ENCODE results near the gene C19orf44. TPM values are rescaled to one million over a fixed set of nuclear protein-coding genes. Genes with fewer than 3 reads are reported as not detected.

The C19orf44 gene
- total RNA-seq, 4 donors from 2014 or later, result 8.6 to 12.0 (median 10.6) TPM

- no peaks in the 10 kb centered on the region for H3K9me3 ChIP-seq
- intact Hi-C loops (cut with DNase I), result no loop called here
- H3K27me3 ChIP-seq, result no peaks in the 10 kb centered on the region
- no peak overlapping the region for H3K4me3 ChIP-seq (replicated peaks in 1 of 3)
- DNase-seq, result no peak
- H3K27ac ChIP-seq, result no peak overlapping the region
- H3K36me3 ChIP-seq, result peaks cover 87 to 91% of the 10 kb centered on the region in 2 donors
- TF ChIP-seq POLR2A (IDR thresholded peaks at IDR 0.05) (no peak), CTCF (IDR thresholded peaks at IDR 0.05) (no peak)
- H3K4me1 ChIP-seq, result no peaks in the 10 kb centered on the region
- 94 to 98% methylated on average over 20 of the region's 29 CpGs for WGBS, 2 donors
Measured at GRCh38 chr19:16525751-16526481, 29.7 kb downstream of the C19orf44 start.

GRCh38 chr19:16527334-16527935, 31.2 kb downstream of the C19orf44 start:
- Histone ChIP-seq H3K27ac (no peak overlapping the region), H3K27me3 (no peaks in the 10 kb centered on the region), H3K9me3 (no peaks in the 10 kb centered on the region), H3K4me3 (replicated peaks in 1 of 3) (no peak overlapping the region), H3K36me3 (peaks cover 90 to 95% of the 10 kb centered on the region in 2 donors), H3K4me1 (no peaks in the 10 kb centered on the region)
- 78 to 81% methylated on average over 12 to 14 of the region's 14 CpGs for WGBS, 2 donors
- intact Hi-C loops (cut with DNase I), result no loop called here
- no peak for DNase-seq
- TF ChIP-seq POLR2A (IDR thresholded peaks at IDR 0.05), result no peak
- TF ChIP-seq CTCF (IDR thresholded peaks at IDR 0.05), result no peak

GRCh38 chr19:16527971-16528521, 31.9 kb downstream of the C19orf44 start:
- H3K4me3 ChIP-seq (replicated peaks in 1 of 3), result no peak overlapping the region
- no peaks in the 10 kb centered on the region for H3K4me1 ChIP-seq
- no peaks in the 10 kb centered on the region for H3K9me3 ChIP-seq
- no peak overlapping the region for H3K27ac ChIP-seq
- WGBS, 2 donors, result 87 to 89% methylated on average over 3 to 11 of the region's 12 CpGs
- intact Hi-C loops (cut with DNase I), result no loop called here
- peaks cover 90 to 95% of the 10 kb centered on the region in 2 donors for H3K36me3 ChIP-seq
- DNase-seq, result no peak
- no peak for TF ChIP-seq POLR2A (IDR thresholded peaks at IDR 0.05)
- TF ChIP-seq CTCF (IDR thresholded peaks at IDR 0.05), result peak in 1 of 6 experiments; percentile 10
- H3K27me3 ChIP-seq, result no peaks in the 10 kb centered on the region

- TF ChIP-seq CTCF (IDR thresholded peaks at IDR 0.05), result no peak
- TF ChIP-seq POLR2A (IDR thresholded peaks at IDR 0.05), result no peak
- H3K27ac ChIP-seq, result no peak overlapping the region
- H3K36me3 ChIP-seq, result peaks cover 91 to 94% of the 10 kb centered on the region in 2 donors
- no peaks in the 10 kb centered on the region for H3K4me1 ChIP-seq
- intact Hi-C loops (cut with DNase I), result no loop called here
- no peak overlapping the region for H3K4me3 ChIP-seq (replicated peaks in 1 of 3)
- 92 to 95% methylated on average over 11 to 23 of the region's 25 CpGs for WGBS, 2 donors
- no peaks in the 10 kb centered on the region for H3K27me3 ChIP-seq
- H3K9me3 ChIP-seq, result no peaks in the 10 kb centered on the region
- no peak for DNase-seq
Measured at GRCh38 chr19:16529466-16530144, 33.4 kb downstream of the C19orf44 start.

All from thyroid gland (tissue), 4 donors.